Measurements from ENCODE around the gene CAPN10. TPM values are rescaled to one million over a fixed set of nuclear protein-coding genes. Genes with fewer than 3 reads are reported as not detected.

Gene CAPN10
- total and polyA plus RNA-seq, 7 donors = 5.0 to 15.0 (median 8.9) TPM

- H3K9me3 ChIP-seq = no peaks in the 10 kb centered on the region
- ATAC-seq = no peak
- no peaks in the 10 kb centered on the region for H3K4me1 ChIP-seq
- H3K4me3 ChIP-seq = no peak overlapping the region
- H3K27me3 ChIP-seq (ENCODE audit: insufficient read depth in 3 of 3, low read length in 2 of 3) = peaks cover 0 to 53% (median 23%) of the 10 kb centered on the region in 3 donors
- intact Hi-C loops (cut with DNase I) = no loop called here
- no peak overlapping the region for H3K27ac ChIP-seq
- 58 to 69% (median 66%) methylated on average over 22 of the region's 22 CpGs for WGBS, 3 donors
- TF ChIP-seq CTCF (IDR thresholded peaks at IDR 0.05) = no peak
- DNase-seq = peak in 1 of 2 donors; percentile 15
- no peaks in the 10 kb centered on the region for H3K36me3 ChIP-seq (ENCODE audit: insufficient read depth in 1 of 2, low read depth in 1 of 2)
Observed at GRCh38 chr2:240647503-240648154, 61.1 kb downstream of the CAPN10 start.

- 69 to 84% (median 74%) methylated on average over 5 to 6 of the region's 6 CpGs for WGBS, 3 donors
- intact Hi-C loops (cut with DNase I) = no loop called here
- H3K27ac ChIP-seq = no peak overlapping the region
- peak in 1 of 2 donors; percentile 29 for DNase-seq
- H3K27me3 ChIP-seq (ENCODE audit: insufficient read depth in 3 of 3, low read length in 2 of 3) = peaks cover 0 to 53% (median 22%) of the 10 kb centered on the region in 3 donors
- no peaks in the 10 kb centered on the region for H3K4me1 ChIP-seq
- no peak for ATAC-seq
- no peaks in the 10 kb centered on the region for H3K9me3 ChIP-seq
- no peaks in the 10 kb centered on the region for H3K36me3 ChIP-seq (ENCODE audit: insufficient read depth in 1 of 2, low read depth in 1 of 2)
- no peak for TF ChIP-seq CTCF (IDR thresholded peaks at IDR 0.05)
- no peak overlapping the region for H3K4me3 ChIP-seq
Observed at GRCh38 chr2:240648155-240648649, 61.7 kb downstream of the CAPN10 start.

Other genes starting within 250 kb of the CAPN10 start
- 100 to 1,000 TPM; 115 to 180 (median 142) TPM for gene GPC1, start 151.1 kb upstream of the CAPN10 start, total RNA-seq
- gene GPC1, start 151.1 kb upstream of the CAPN10 start, polyA plus RNA-seq = 100 to 1,000 TPM in 2 of 3 donors, 10 to 100 TPM in 1; 85.4 to 116 (median 103) TPM
- gene ANKMY1, start 28.7 kb upstream of the CAPN10 start, total RNA-seq = 1 to 10 TPM; 3.0 to 5.8 (median 4.6) TPM
- gene ANKMY1, start 28.7 kb upstream of the CAPN10 start, polyA plus RNA-seq = 1 to 10 TPM; 1.4 to 2.5 (median 2.4) TPM
- 10 to 100 TPM; 10.4 to 12.9 (median 12.7) TPM for gene DUSP28, start 26.4 kb upstream of the CAPN10 start, total RNA-seq
- 10 to 100 TPM in 1 of 3 donors, 1 to 10 TPM in 2; 6.6 to 18.1 (median 9.5) TPM for gene DUSP28, start 26.4 kb upstream of the CAPN10 start, polyA plus RNA-seq
- 10 to 100 TPM; 48.8 to 70.4 (median 59.0) TPM for gene RNPEPL1, start 18.2 kb upstream of the CAPN10 start, total RNA-seq
- gene RNPEPL1, start 18.2 kb upstream of the CAPN10 start, polyA plus RNA-seq = 10 to 100 TPM; 59.2 to 79.6 (median 71.9) TPM
- under 1 TPM; 0.36 to 0.92 (median 0.68) TPM for gene GPR35, start 38.7 kb downstream of the CAPN10 start, total RNA-seq
- gene GPR35, start 38.7 kb downstream of the CAPN10 start, polyA plus RNA-seq = under 1 TPM; 0.30 to 0.89 (median 0.58) TPM
- not detected for gene AQP12B, start 96.2 kb downstream of the CAPN10 start, total RNA-seq
- not detected for gene AQP12B, start 96.2 kb downstream of the CAPN10 start, polyA plus RNA-seq
- gene AQP12A, start 105.1 kb downstream of the CAPN10 start, total RNA-seq = not detected
- gene AQP12A, start 105.1 kb downstream of the CAPN10 start, polyA plus RNA-seq = not detected
- 1 to 10 TPM in 1 of 4 donors, under 1 TPM in 1, not detected in 2; 0.18 to 1.2 TPM for gene KIF1A, start 233.5 kb downstream of the CAPN10 start, total RNA-seq
- under 1 TPM; 0.01 to 0.12 (median 0.10) TPM for gene KIF1A, start 233.5 kb downstream of the CAPN10 start, polyA plus RNA-seq